Endothelial cell of umbilical vein (primary cell): Measurements from ENCODE around the gene MED15. TPM values are rescaled to one million over a fixed set of nuclear protein-coding genes. Genes with fewer than 3 reads are reported as not detected.

Source experiments
- BruUV-seq: library from RNA; stranded (reverse); fragments of 400-500 nt; replicated peaks from 2 replicates; lab custom pipeline; 2021; lab: Mats Ljungman, UMichigan
- CTCF ChIA-PET: fragments of 300-600, 350-600 bp; sonication (Branson Sonifier 250); formaldehyde crosslinking; loops from one replicate; lab custom pipeline; 2021; ENCODE audit warnings: antibody characterized with exemption, inconsistent platforms; lab: Charles Lee
- POLR2A ChIA-PET: fragments of 300-600, 350-600 bp; sonication (Branson Sonifier 250); formaldehyde crosslinking; loops from one replicate; lab custom pipeline; 2021; ENCODE audit warnings: antibody characterized with exemption, inconsistent platforms; lab: Charles Lee
- DNase-seq: peaks from one replicate; pipeline ENCODE4 v3.0.0-alpha.2; 2011; ENCODE audit warnings: low read depth, low spot score
- FAIRE-seq: peaks from 2 replicates; lab custom pipeline; 2011; peaks lifted over from hg19 to GRCh38; lab: Jason Lieb, UNC
- H2AFZ ChIP-seq: 2 replicates; pipeline ENCODE4 v1.6.0; 2012; ENCODE audit warnings: low read depth, low read length, control low read depth, inconsistent platforms
- H3K27ac ChIP-seq: 2 replicates; pipeline ENCODE4 v1.5.1; 2011; ENCODE audit warnings: low read depth, mild to moderate bottlenecking, control low read depth, low read length, moderate library complexity; ENCODE audit not compliant: insufficient read depth
- H3K27me3 ChIP-seq, 2 experiments: 2 replicates each; pipeline versions ENCODE4 v1.6.0 to v1.6.1; 2011; ENCODE audit warnings: low read length in 2 of 2, mixed read lengths in 1 of 2; ENCODE audit not compliant: control insufficient read depth in 2 of 2, insufficient read depth in 2 of 2
- H3K36me3 ChIP-seq, 2 experiments: 2 replicates in 1 of 2; 3 replicates in 1 of 2; pipeline ENCODE4 v1.5.1; 2011; ENCODE audit warnings: low read length in 2 of 2, mild to moderate bottlenecking in 1 of 2, moderate library complexity in 1 of 2; ENCODE audit not compliant: control insufficient read depth in 2 of 2, insufficient read depth in 2 of 2; ENCODE audit errors: extremely low read depth in 1 of 2
- H3K4me1 ChIP-seq: 3 replicates; pipeline ENCODE4 v1.5.1; 2011; ENCODE audit warnings: mild to moderate bottlenecking, low read length; ENCODE audit not compliant: control insufficient read depth, insufficient read depth; ENCODE audit errors: extremely low read depth
- H3K4me2 ChIP-seq: 2 replicates; pipeline ENCODE4 v1.6.1; 2011; ENCODE audit warnings: low read length, control low read depth, mixed read lengths; ENCODE audit not compliant: insufficient read depth
- H3K4me3 ChIP-seq, 3 experiments: fragments of 200-600 bp in 1 of 3; sonication (generic), shearing (Covaris generic) in 1 of 3; replicated peaks in 1 of 3; 2 replicates each; pipeline ENCODE4 v1.5.1; 2011 to 2016; ENCODE audit warnings: control low read depth in 3 of 3, low read length in 3 of 3, mild to moderate bottlenecking in 2 of 3, inconsistent platforms in 1 of 3, low read depth in 1 of 3, moderate library complexity in 1 of 3; ENCODE audit not compliant: insufficient read depth in 1 of 3
- H3K79me2 ChIP-seq: 2 replicates; pipeline ENCODE4 v1.6.0; 2012; ENCODE audit warnings: low read length, inconsistent platforms; ENCODE audit not compliant: control insufficient read depth, insufficient read depth
- H3K9ac ChIP-seq: replicated peaks from 2 replicates; pipeline ENCODE3; 2011; ENCODE audit warnings: low read length, control low read depth; ENCODE audit not compliant: insufficient read depth; ENCODE audit errors: extremely low read depth
- H3K9me1 ChIP-seq: replicated peaks from 3 replicates; pipeline ENCODE4 v1.6.0; 2011; ENCODE audit warnings: mild to moderate bottlenecking, low read length; ENCODE audit not compliant: control insufficient read depth, insufficient read depth; ENCODE audit errors: extremely low read depth
- H3K9me3 ChIP-seq: replicated peaks from 2 replicates; pipeline ENCODE4 v1.5.1; 2012; ENCODE audit warnings: low read length, inconsistent platforms; ENCODE audit not compliant: control insufficient read depth, insufficient read depth
- H4K20me1 ChIP-seq: replicated peaks from 2 replicates; pipeline ENCODE3; 2011; ENCODE audit warnings: mild to moderate bottlenecking, low read length; ENCODE audit not compliant: control insufficient read depth, insufficient read depth; ENCODE audit errors: extremely low read depth
- CTCF ChIP-seq, 2 donors: IDR thresholded peaks; 1 replicate in 1 of 2; 2 replicates in 1 of 2; pipeline ENCODE4 v1.5.1; 2011; ENCODE audit warnings: low read length in 2 of 2, mild to moderate bottlenecking in 2 of 2, moderate library complexity in 2 of 2, control low read depth in 1 of 2, inconsistent platforms in 1 of 2, low read depth in 1 of 2; ENCODE audit not compliant: insufficient read depth in 1 of 2; ENCODE audit errors: extremely low read depth in 1 of 2
- GATA2 ChIP-seq: IDR thresholded peaks from 2 replicates; pipeline ENCODE4 v1.7.0; 2011; ENCODE audit warnings: low read depth, mild to moderate bottlenecking, moderate library complexity, mixed read lengths, low read length; ENCODE audit not compliant: insufficient read length, insufficient read depth
- MYC ChIP-seq: IDR thresholded peaks from one replicate; pipeline ENCODE4 v1.6.1; 2011; ENCODE audit warnings: mild to moderate bottlenecking, low read depth, low read length
- POLR2A ChIP-seq: IDR thresholded peaks from 2 replicates; pipeline ENCODE4 v1.6.1; 2012; ENCODE audit warnings: low read depth, mild to moderate bottlenecking, control low read depth, low read length
- POLR2AphosphoS5 ChIP-seq: IDR thresholded peaks from 2 replicates; pipeline ENCODE4 v1.6.1; 2012; ENCODE audit warnings: low read depth, mild to moderate bottlenecking, control low read depth, low read length, moderate library complexity; ENCODE audit not compliant: insufficient read depth
- dilution Hi-C: fragments of 300-500 bp; cut with MboI; formaldehyde crosslinking; loops from one replicate; pipeline ENCODE4 v1.15.0; 2019; ENCODE audit warnings: low sequenced_read_pairs; ENCODE audit not compliant: extremely low pct_ligation_motif_present
- intact Hi-C: fragments of 100-400 bp; cut with micrococcal nuclease; formaldehyde crosslinking; loops from one replicate; pipeline ENCODE4 v1.10.0; 2022
- polyA plus RNA-seq, 4 experiments: library from polyadenylated mRNA; depleted of rRNA in 3 of 4; stranded (reverse) in 3 of 4; unstranded in 1 of 4; fragments of >200 nt; gene quantifications; 2 replicates each; pipeline versions ENCODE4 v1.2.1 to v1.2.3, GENCODE V29; 2011 to 2012; ENCODE audit warnings: missing spikeins in 1 of 4
- total RNA-seq: library from RNA; stranded (reverse); gene quantifications from 2 replicates; pipeline ENCODE4 v1.2.3, GENCODE V29; 2021
- TF ChIP-seq, protein P1 (sequence below): IDR thresholded peaks from 2 replicates; pipeline ENCODE4 v1.6.1; 2011; ENCODE audit not compliant: insufficient read depth, insufficient read length

The MED15 gene
- total and polyA plus RNA-seq, 2 donors (not counting 3 experiments of a cell fraction or from before 2014, with no cell fraction given): 68.1 to 138 TPM

DNA sequence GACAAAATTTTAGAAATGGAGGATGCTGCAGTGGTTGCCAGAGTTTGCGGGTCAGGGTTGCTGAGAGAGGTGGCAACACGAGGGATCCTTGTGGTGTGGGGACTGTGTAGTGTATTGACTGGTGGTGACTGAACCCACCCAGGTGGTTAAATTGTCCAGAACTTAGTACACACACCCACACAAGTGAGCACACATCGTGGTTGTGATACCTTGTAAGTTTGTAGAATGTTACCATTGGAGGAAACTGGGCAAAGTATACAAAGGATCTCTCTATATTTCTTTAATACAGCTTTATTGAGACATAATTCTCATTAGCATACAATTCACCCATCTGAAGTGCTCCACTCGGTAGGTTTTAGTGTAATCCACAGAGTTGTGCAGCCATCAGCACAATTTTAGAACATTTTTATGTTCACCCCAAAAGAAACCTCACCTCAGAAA is 56.1 kb downstream of the MED15 start:
- POLR2A ChIA-PET: no interaction called here
- no peak for TF ChIP-seq CTCF (IDR thresholded peaks at IDR 0.05; ENCODE audit: extremely low read depth in 1 of 2, insufficient read depth in 1 of 2, low read depth in 1 of 2, low read length in 2 of 2)
- TF ChIP-seq POLR2AphosphoS5: no peak
- TF ChIP-seq POLR2A: no peak
- TF ChIP-seq MYC: no peak
- TF ChIP-seq, protein P1, sequence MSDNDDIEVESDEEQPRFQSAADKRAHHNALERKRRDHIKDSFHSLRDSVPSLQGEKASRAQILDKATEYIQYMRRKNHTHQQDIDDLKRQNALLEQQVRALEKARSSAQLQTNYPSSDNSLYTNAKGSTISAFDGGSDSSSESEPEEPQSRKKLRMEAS: no peak
- no peak for TF ChIP-seq GATA2
- H3K9me1 ChIP-seq: no peaks in the 10 kb centered on the region
- no peaks in the 10 kb centered on the region for H3K4me1 ChIP-seq
- FAIRE-seq: no peak
- H4K20me1 ChIP-seq: no peaks in the 10 kb centered on the region
- H3K27me3 ChIP-seq: no peaks in the 10 kb centered on the region
- H3K9ac ChIP-seq: no peak overlapping the region
- H3K9me3 ChIP-seq: no peaks in the 10 kb centered on the region
- H3K4me3 ChIP-seq: no peak overlapping the region
- CTCF ChIA-PET: interaction anchor here (0.7 to 3.6 kb wide), 5 partner anchors 12 to 52 kb away, joined by 3 to 36 read pairs (median 4); no protein-coding TSS in a partner anchor
- peaks cover 21 to 41% of the 10 kb centered on the region in 2 experiments for H3K36me3 ChIP-seq
- H3K27ac ChIP-seq: no peak overlapping the region
- intact Hi-C loops (loop anchor here (5.0 kb wide), 1 partner anchor 219 kb away; no protein-coding TSS in a partner anchor), dilution Hi-C loops (no loop called here)
- no peak overlapping the region for H3K4me2 ChIP-seq
- no peak overlapping the region for H2AFZ ChIP-seq
- BruUV-seq: no TSS peak
- H3K79me2 ChIP-seq: peaks cover 13% of the 10 kb centered on the region
- DNase-seq: no peak
